Spleen (tissue), 11 donors: ENCODE data around the gene LCN9. TPM values are rescaled to one million over a fixed set of nuclear protein-coding genes. Genes with fewer than 3 reads are reported as not detected.
"Not testable (repeated sequence)": the region's sequence is repeated elsewhere in the genome, so short reads cannot be mapped to it uniquely, and the experiment has no call there.

Experiments used
- DNase-seq: peaks from one replicate; pipeline ENCODE4 v3.0.0-alpha.2; 2020
- H3K27ac ChIP-seq, 8 donors: fragments of 200-600 bp; sonication (generic) in 7 of 8; 1 replicate in 4 of 8; 2 replicates in 4 of 8; pipeline versions ENCODE4 v1.5.0 to v1.8.0; 2016 to 2021; ENCODE audit warnings: inconsistent platforms in 4 of 8, mild to moderate bottlenecking in 4 of 8, moderate library complexity in 1 of 8
- H3K27me3 ChIP-seq, 7 donors: fragments of 200-600 bp; sonication (generic) in 6 of 7; replicated peaks in 1 of 7; 1 replicate in 4 of 7; 2 replicates in 3 of 7; pipeline versions ENCODE4 v1.5.0 to v1.8.0; 2016 to 2021; ENCODE audit warnings: inconsistent platforms in 3 of 7, mild to moderate bottlenecking in 1 of 7
- H3K36me3 ChIP-seq, 6 donors: fragments of 200-600 bp; sonication (generic) in 5 of 6; 1 replicate in 4 of 6; 2 replicates in 2 of 6; pipeline versions ENCODE4 v1.5.0 to v1.8.0; 2016 to 2021; ENCODE audit warnings: inconsistent platforms in 2 of 6
- H3K4me1 ChIP-seq, 6 donors: fragments of 200-600 bp; sonication (generic) in 5 of 6; 1 replicate in 3 of 6; 2 replicates in 3 of 6; pipeline versions ENCODE4 v1.5.0 to v1.8.0; 2016 to 2021; ENCODE audit warnings: inconsistent platforms in 3 of 6
- H3K4me3 ChIP-seq, 8 donors: fragments of 200-600 bp; sonication (generic) in 7 of 8; 1 replicate in 4 of 8; 2 replicates in 4 of 8; pipeline versions ENCODE4 v1.5.0 to v1.8.0; 2016 to 2021; ENCODE audit warnings: inconsistent platforms in 4 of 8, mild to moderate bottlenecking in 4 of 8, moderate library complexity in 2 of 8
- H3K9me3 ChIP-seq, 8 donors: fragments of 200-600 bp; sonication (generic) in 7 of 8; 1 replicate in 4 of 8; 2 replicates in 4 of 8; pipeline versions ENCODE4 v1.5.0 to v1.8.0; 2016 to 2021; ENCODE audit warnings: inconsistent platforms in 4 of 8
- CTCF ChIP-seq, 11 experiments: fragments of 200-600 bp in 7 of 11; fragments of 450-650 bp in 4 of 11; sonication (generic) in 4 of 11; IDR thresholded peaks in 8 of 11; conservative IDR thresholded peaks in 3 of 11; 1 replicate in 7 of 11; 2 replicates in 4 of 11; pipeline versions ENCODE4 v1.4.0 to v1.8.0; 2016 to 2021; ENCODE audit warnings: antibody characterized with exemption in 11 of 11, inconsistent platforms in 4 of 11, mild to moderate bottlenecking in 1 of 11
- POLR2A ChIP-seq, 3 donors: fragments of 450-650 bp; IDR thresholded peaks; one replicate each; pipeline ENCODE4 v1.5.1; 2017; ENCODE audit warnings: antibody characterized with exemption in 3 of 3, mild to moderate bottlenecking in 1 of 3
- POLR2AphosphoS5 ChIP-seq, 3 donors: sonication (generic); formaldehyde crosslinking; IDR thresholded peaks; one replicate each; pipeline ENCODE4 v1.5.1; 2017; ENCODE audit warnings: antibody characterized with exemption in 3 of 3
- WGBS, 5 donors: extraction: QIAGEN DNeasy Blood & Tissue Kit in 3 of 5; methylation state at CpG; one replicate each; pipeline versions ENCODE4 v1.1.5 to v1.1.7; 2013 to 2018; 5-methylcytosine and 5-hydroxymethylcytosine counted together
- intact Hi-C: fragments of 100-400 bp; cut with DNase I; formaldehyde crosslinking; loops from one replicate; pipeline ENCODE4 v1.15.0; 2023; ENCODE audit warnings: low total_unique reads
- polyA plus RNA-seq, 3 donors: library from polyadenylated mRNA; stranded (reverse); fragments of 200-250 nt; gene quantifications; one replicate each; pipeline ENCODE4 v1.2.1, GENCODE V29; 2013
- total RNA-seq, 7 donors: library from RNA; depleted of rRNA in 3 of 7; stranded (reverse); fragments of >200 nt in 3 of 7; fragmentation: NEBNext Ultra II Directional in 4 of 7; extraction: Animal tissue kit (Norgen Biotek cat#: 25700) in 4 of 7; gene quantifications; one replicate each; pipeline versions ENCODE4 v1.1.0 to v1.2.1, GENCODE V29; 2016 to 2021
- donor health status: healthy with polysubstance abuse.
- donor health status: DM: no; HTN: no; CAD: no; lungs with moderate emphysema.
- donor health status: DM: no; HTN: no; CAD: no.
- donor health status: Bipolar disorder and iron deficiency.
- donor health status: healthy.
- donor health status: DM: no; HTN: no; CAD: no.
- donor health status: DM: yes; HTN: yes; CAD: no.

LCN9 gene
- total and polyA plus RNA-seq, 10 donors, result not detected

- Histone ChIP-seq H3K36me3 (no peaks in the 10 kb centered on the region), H3K4me1 (no peaks in the 10 kb centered on the region), H3K27me3 (peaks cover 0 to 33% (median 3%) of the 10 kb centered on the region in 7 donors), H3K27ac (no peak overlapping the region), H3K4me3 (no peak overlapping the region), H3K9me3 (peaks cover 0 to 18% (median 11%) of the 10 kb centered on the region in 8 donors)
- TF ChIP-seq POLR2A (IDR thresholded peaks at IDR 0.05) (no peak), CTCF (IDR thresholded peaks at IDR 0.05 in 8 of 11, conservative IDR thresholded peaks at IDR 0.05 in 3 of 11) (no peak), POLR2AphosphoS5 (IDR thresholded peaks at IDR 0.05) (no peak)
- WGBS, 5 donors, result 62 to 79% (median 71%) methylated on average over 11 of the region's 11 CpGs
- intact Hi-C loops, result no loop called here
- DNase-seq, result no peak
Observed at GRCh38 chr9:135622415-135623020, 40.6 kb upstream of the LCN9 start.

- TF ChIP-seq POLR2AphosphoS5 (IDR thresholded peaks at IDR 0.05) (no peak), CTCF (IDR thresholded peaks at IDR 0.05 in 8 of 11, conservative IDR thresholded peaks at IDR 0.05 in 3 of 11) (no peak), POLR2A (IDR thresholded peaks at IDR 0.05) (no peak)
- H3K9me3 ChIP-seq, result peaks cover 0 to 36% (median 29%) of the 10 kb centered on the region in 8 donors
- H3K4me1 ChIP-seq, result no peaks in the 10 kb centered on the region
- intact Hi-C loops, result no loop called here
- H3K4me3 ChIP-seq, result no peak overlapping the region
- no peaks in the 10 kb centered on the region for H3K36me3 ChIP-seq
- 80 to 91% (median 90%) methylated on average over 8 to 14 of the region's 14 CpGs for WGBS, 5 donors
- no peak for DNase-seq
- no peak overlapping the region for H3K27ac ChIP-seq
- peaks cover 0 to 16% (median under 1%) of the 10 kb centered on the region in 7 donors for H3K27me3 ChIP-seq
Observed at GRCh38 chr9:135624282-135624681, 38.8 kb upstream of the LCN9 start.

- TF ChIP-seq POLR2A (IDR thresholded peaks at IDR 0.05) (no peak), CTCF (IDR thresholded peaks at IDR 0.05 in 8 of 11, conservative IDR thresholded peaks at IDR 0.05 in 3 of 11) (no peak), POLR2AphosphoS5 (IDR thresholded peaks at IDR 0.05) (no peak)
- Histone ChIP-seq H3K27ac (no peak overlapping the region), H3K4me3 (no peak overlapping the region), H3K36me3 (no peaks in the 10 kb centered on the region), H3K9me3 (peaks cover 0 to 23% (median 18%) of the 10 kb centered on the region in 8 donors), H3K4me1 (no peaks in the 10 kb centered on the region), H3K27me3 (peaks cover 0 to 60% (median 7%) of the 10 kb centered on the region in 7 donors)
- no peak for DNase-seq
- WGBS, 5 donors, result 87 to 94% (median 90%) methylated on average over 10 of the region's 10 CpGs
- intact Hi-C loops, result no loop called here
Observed at GRCh38 chr9:135632841-135633240, 30.3 kb upstream of the LCN9 start.

GRCh38 chr9:135636930-135637530, 26.1 kb upstream of the LCN9 start:
- WGBS, 5 donors, result 83 to 92% (median 86%) methylated on average over 7 of the region's 7 CpGs
- intact Hi-C loops, H3K27ac ChIP-seq, H3K4me1 ChIP-seq, H3K36me3 ChIP-seq, DNase-seq, H3K4me3 ChIP-seq, H3K9me3 ChIP-seq: not testable (repeated sequence)
- H3K27me3 ChIP-seq, result peaks cover 0 to 62% (median 7%) of the 10 kb centered on the region in 7 donors
